NCI-H748 (cell line): ENCODE measurements around the gene ELN.

Experiments
- DNase-seq: peaks from one replicate; lab custom pipeline; 2025; ENCODE audit not compliant: unreplicated experiment; lab: John Stamatoyannopoulos, UW

Gene ELN

DNA sequence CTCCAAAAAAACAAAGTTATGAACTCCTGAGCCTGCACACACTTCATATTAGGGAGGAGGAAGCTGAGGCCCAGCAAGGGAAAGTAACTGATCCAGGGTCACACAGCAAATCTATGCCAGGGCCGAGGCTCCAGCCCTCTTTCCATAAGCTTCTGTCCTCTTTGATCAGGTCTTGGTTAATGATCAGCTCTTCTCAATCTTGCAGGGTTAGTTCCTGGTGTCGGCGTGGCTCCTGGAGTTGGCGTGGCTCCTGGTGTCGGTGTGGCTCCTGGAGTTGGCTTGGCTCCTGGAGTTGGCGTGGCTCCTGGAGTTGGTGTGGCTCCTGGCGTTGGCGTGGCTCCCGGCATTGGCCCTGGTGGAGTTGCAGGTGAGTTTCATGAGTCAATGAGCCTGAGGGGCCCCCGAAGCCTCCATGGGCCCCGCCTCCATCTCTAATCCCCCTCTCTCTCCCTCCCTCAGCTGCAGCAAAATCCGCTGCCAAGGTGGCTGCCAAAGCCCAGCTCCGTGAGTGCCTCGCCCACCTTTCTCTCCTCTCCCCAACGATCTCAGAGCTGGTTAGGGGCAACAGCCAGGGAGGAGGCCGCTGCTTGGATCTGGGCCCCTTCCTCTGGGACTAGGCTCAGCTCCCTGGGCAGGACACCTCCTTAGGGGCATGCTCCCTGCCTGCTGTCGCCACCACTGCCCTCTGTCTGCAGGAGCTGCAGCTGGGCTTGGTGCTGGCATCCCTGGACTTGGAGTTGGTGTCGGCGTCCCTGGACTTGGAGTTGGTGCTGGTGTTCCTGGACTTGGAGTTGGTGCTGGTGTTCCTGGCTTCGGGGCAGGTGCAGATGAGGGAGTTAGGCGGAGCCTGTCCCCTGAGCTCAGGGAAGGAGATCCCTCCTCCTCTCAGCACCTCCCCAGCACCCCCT is 32.0 kb downstream of the ELN start:
- no peak for DNase-seq

DNA sequence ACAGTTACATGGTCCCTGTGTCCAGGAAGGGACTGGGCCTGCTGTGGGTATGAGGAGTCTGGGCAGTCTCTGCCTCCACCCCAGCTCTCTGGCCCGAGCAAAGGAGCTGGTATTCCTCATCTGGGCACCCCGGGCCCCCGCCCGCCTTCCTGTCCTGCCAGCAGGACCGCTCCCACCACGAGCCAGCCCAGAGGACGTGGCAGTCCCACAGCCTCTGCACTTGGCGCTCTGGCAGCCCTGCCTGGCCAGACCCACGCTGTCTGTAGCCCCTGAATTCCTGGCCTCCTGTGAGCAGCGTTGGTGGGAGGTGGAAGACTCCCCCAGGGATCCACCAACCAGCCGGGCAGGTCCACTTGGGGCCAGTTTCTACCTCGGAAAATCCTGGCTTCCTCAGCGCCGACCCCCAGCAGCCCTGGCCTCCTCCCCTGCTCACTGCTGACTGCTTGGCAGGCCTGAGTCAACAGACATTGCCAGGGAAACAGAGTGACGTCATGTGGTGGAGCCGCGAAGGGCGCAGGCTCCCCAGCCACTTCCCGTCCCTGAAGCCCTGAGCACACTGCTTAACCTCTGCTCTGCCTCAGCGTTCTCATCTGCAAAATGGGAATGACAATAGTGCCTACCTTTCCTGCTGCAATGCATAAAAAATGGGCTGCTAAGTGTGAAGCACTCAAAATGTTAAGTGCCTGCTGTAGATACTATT is 34.0 kb downstream of the ELN start:
- DNase-seq: peak; percentile 80

DNA sequence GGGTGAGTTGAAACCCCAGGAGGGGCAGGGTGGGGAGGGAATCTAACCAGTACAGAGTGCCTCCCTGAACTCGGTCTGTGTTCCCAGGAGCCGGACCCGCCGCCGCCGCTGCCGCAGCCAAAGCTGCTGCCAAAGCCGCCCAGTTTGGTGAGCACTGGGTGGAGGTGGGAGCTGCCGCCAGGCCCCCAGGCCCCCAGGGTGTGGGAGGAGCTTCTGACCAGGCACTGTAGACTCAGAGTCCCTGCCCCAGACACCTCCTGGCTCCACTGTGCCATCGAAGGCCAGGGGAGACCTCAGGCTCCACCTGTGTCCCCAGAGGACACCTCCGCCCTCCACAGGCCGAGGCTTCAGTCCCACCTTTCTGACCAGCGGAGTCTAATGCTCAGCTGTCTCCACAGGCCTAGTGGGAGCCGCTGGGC is 35.3 kb downstream of the ELN start:
- DNase-seq: no peak

DNA sequence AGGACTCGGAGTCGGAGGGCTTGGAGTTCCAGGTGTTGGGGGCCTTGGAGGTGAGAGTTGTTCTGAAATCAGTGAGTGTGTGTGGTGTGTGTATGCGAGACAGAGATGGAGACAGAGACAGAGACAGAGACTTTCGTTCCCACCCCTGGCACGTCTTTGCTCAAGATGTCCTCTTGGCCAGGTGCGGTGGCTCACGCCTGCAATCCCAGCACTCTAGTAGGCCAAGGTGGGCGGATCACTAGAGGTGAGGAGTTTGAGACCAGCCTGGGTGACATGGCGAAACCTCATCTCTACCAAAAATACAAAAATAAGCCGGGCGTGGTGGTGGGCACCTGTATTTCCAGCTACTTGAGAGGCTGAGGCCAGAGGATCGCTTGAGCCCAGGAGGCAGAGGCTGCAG is 35.7 kb downstream of the ELN start:
- DNase-seq: no peak

GRCh38 chr7:74064696-74065095 is 36.7 kb downstream of the ELN start:
- no peak for DNase-seq

DNA sequence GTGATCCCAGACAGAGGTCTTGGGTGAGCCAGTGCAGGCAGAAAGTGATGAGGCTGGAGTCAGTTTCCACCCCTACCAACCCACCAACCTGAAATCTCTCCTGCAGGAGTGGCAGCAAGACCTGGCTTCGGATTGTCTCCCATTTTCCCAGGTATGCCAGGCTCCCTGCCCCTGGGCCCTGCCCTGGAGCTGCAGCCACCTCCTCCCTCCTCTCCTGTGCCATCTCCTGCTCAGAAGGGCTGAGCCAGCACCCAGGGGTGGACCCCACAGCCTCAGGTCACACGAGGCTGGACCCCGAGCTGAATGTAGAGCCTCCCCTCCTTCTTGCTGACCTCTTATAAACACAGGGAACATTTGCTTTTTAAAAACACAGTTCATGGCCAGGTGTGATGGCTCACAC is 38.7 kb downstream of the ELN start:
- DNase-seq: no peak

GRCh38 chr7:74068378-74069085 is 40.6 kb downstream of the ELN start:
- no peak for DNase-seq

DNA sequence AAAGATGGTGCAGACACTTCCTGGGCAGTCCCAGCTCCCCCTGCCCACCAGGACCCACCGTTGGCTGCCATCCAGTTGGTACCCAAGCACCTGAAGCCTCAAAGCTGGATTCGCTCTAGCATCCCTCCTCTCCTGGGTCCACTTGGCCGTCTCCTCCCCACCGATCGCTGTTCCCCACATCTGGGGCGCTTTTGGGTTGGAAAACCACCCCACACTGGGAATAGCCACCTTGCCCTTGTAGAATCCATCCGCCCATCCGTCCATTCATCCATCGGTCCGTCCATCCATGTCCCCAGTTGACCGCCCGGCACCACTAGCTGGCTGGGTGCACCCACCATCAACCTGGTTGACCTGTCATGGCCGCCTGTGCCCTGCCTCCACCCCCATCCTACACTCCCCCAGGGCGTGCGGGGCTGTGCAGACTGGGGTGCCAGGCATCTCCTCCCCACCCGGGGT is 41.1 kb downstream of the ELN start:
- DNase-seq: no peak

GRCh38 chr7:74069790-74070618 is 42.0 kb downstream of the ELN start:
- DNase-seq: no peak

DNA sequence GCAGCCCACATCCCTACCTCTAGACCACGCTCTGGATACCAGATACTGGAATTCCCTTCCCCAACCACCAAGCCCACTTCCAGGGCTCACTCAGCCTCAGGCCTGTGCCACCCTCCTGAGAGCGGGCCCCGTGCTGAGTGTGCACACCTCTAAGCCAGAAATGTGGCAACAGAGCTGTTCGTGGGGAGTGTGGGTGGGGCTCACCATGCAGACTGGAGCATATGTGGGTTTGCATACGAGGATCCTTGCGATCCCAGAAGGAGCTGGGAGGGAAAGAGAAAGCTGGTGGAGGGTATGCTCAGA is 42.6 kb downstream of the ELN start:
- DNase-seq: no peak

GRCh38 chr7:74071121-74071520 is 43.1 kb downstream of the ELN start:
- no peak for DNase-seq

DNA sequence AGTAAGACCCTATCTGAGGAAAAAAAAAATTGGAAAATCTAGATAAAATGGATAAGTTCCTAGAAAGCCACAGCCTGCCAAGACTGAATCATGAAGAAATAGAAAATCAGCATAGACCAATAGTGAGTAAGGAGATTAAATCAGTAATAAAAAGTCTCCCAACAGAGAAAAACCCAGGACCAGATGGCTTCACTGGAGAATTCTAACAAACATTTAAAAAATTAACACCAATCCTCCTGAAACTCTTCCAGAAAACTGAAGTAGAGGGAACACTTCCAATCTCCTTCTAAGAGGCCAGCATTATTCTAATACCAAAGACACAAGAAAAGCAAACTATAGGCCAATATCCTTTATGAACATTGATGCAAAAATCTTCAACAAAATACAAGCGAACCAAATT is 46.8 kb downstream of the ELN start:
- no peak for DNase-seq

- no peak for DNase-seq
Measured at GRCh38 chr7:74078461-74078860, 50.5 kb downstream of the ELN start.

- DNase-seq: no peak
Measured at GRCh38 chr7:74082770-74083116, 54.8 kb downstream of the ELN start.

- DNase-seq: peak; percentile 82
Measured at GRCh38 chr7:74083117-74083876, 55.3 kb downstream of the ELN start, which contains the start of gene LIMK1. Gene LIMK1 (plus strand): TSS chr7:74083804. CDS start chr7:74083991, 187 bp downstream.

GRCh38 chr7:74083928-74084721 is 56.2 kb downstream of the ELN start:
- DNase-seq: peak; percentile 72

DNA sequence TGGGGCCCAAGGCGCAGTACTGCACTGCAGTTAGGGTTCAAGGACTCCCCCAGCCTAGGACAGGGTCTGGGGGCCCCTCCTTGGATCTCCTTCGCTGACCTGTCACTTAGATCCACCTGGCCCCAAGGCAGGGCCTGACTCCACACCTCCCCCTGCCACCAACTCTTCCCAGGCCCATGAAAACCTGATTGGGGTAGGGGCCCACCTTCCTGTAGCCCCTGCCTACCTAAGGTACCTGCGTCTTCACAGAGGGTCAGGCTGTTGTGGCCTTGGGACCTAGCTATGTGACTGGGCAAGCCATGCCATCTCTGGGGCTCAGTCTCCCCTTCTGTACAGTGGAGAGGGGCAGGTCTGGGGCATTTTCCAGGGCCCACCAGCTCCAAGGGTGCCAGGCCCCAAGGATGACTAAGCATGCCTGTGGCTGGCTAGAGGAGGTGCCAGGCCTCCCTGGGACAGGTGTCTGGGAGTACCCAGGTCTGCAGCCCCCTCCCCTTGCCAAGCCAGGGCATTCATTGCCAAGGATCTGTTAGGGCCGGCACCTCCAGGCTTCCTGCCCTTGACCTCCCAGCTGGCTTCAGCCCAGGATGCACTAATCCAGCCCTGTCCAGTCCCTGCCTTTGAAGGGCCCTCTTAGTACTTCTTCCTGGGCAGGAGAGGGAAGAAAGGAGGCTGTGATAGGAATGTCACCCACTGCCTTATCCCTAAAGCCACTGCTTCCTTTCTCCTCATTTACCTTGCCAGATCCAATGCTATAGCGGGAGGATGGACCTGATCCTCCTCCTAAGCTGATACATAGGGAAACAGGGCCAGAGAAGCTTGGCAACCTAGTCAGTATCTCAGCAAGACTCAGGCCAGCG is 57.0 kb downstream of the ELN start:
- DNase-seq: no peak

DNA sequence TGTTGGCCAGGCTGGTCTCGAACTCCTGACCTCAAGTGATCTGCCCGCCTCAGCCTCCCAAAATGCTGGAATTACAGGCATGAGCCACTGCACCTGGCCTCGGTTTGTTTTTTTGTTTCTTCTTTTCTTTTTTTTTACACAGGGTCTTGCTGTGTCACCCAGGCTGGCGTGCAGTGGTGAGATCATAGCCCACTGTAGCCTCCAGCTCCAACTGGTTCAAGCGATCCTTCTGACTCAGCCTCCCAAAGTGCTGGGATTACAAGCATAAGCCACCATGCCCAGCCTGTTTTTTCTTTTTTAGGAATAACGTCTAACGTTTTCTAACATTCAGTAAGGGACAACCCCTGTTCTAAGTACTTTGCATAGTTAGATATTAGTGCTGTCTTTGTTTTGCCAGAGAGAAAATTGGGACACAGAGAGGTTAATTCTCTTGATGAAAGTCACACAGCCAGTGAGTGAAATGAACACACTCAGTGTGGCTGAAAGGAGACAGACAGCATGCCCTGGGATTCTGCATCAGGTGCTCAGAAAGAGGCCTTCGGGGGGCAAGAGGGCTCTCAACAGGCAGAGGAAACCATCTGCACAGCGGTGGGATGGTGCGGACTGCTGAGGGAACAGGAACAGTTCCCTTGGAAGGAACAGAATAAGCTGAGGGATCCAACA is 59.9 kb downstream of the ELN start:
- no peak for DNase-seq
